SK-N-SH (cell line): Measurements from ENCODE around the gene HSPA4L.

Experiments used
- CTCF ChIP-seq: fragments of 200-600 bp; sonication (generic); IDR thresholded peaks from 2 replicates; pipeline ENCODE4 v1.6.1; 2017; ENCODE audit warnings: antibody characterized with exemption, mild to moderate bottlenecking, moderate library complexity
- ELF1 ChIP-seq: IDR thresholded peaks from 2 replicates; pipeline ENCODE4 v1.4.0; 2012
- EP300 ChIP-seq, 2 experiments: IDR thresholded peaks; 2 replicates each; pipeline versions ENCODE4 v1.4.0 to v1.6.1; 2012; ENCODE audit warnings: borderline replicate concordance in 1 of 2, low read depth in 1 of 2, low read length in 1 of 2
- MAX ChIP-seq: IDR thresholded peaks from 2 replicates; pipeline ENCODE4 v1.4.0; 2012; ENCODE audit warnings: low read depth
- NRF1 ChIP-seq: IDR thresholded peaks from 2 replicates; pipeline ENCODE4 v1.6.1; 2012; ENCODE audit warnings: low read depth, mild to moderate bottlenecking, low read length
- POLR2AphosphoS5 ChIP-seq: IDR thresholded peaks from 2 replicates; pipeline ENCODE4 v1.6.1; 2012; ENCODE audit warnings: low read depth, low read length
- TAF1 ChIP-seq: IDR thresholded peaks from 2 replicates; pipeline ENCODE4 v1.6.1; 2012; ENCODE audit warnings: low read depth, mild to moderate bottlenecking, low read length, moderate library complexity, borderline replicate concordance
- USF2 ChIP-seq: fragments of 150-350 bp; IDR thresholded peaks from 2 replicates; pipeline ENCODE4 v1.6.1; 2017; ENCODE audit warnings: antibody characterized with exemption, low read length, low read depth, borderline replicate concordance
- ZBTB33 ChIP-seq: IDR thresholded peaks from 2 replicates; pipeline ENCODE4 v1.4.0; 2012; ENCODE audit warnings: low read depth, borderline replicate concordance

GRCh38 chr4:127783955-127784770, 2.0 kb downstream of the HSPA4L start:
- TF ChIP-seq CTCF (no peak), USF2 (no peak), MAX (no peak), NRF1 (no peak), POLR2AphosphoS5 (no peak), EP300 (IDR thresholded peaks at IDR 0.05; ENCODE audit: borderline replicate concordance in 1 of 2, low read depth in 1 of 2, low read length in 1 of 2) (no peak), ELF1 (no peak), TAF1 (no peak), ZBTB33 (no peak)
